H9 (cell line): Measurements from ENCODE around the gene GPR107. TPM values are rescaled to one million over a fixed set of nuclear protein-coding genes. Genes with fewer than 3 reads are reported as not detected.

Experiments
- DNase-seq: peaks from one replicate; pipeline ENCODE4 v3.0.0-alpha.2; 2017
- H2AFZ ChIP-seq: one replicate; pipeline ENCODE4 v1.6.1; 2013; ENCODE audit warnings: mild to moderate bottlenecking, low read length, control low read depth, moderate library complexity
- H2AK5ac ChIP-seq: 2 replicates; pipeline ENCODE4 v1.6.1; 2013; ENCODE audit warnings: low read length, control low read depth, mixed read lengths; ENCODE audit not compliant: insufficient read length
- H2BK120ac ChIP-seq: one replicate; pipeline ENCODE4 v1.6.1; 2013; ENCODE audit warnings: low read depth, mild to moderate bottlenecking, low read length, control low read depth, inconsistent platforms; ENCODE audit not compliant: poor library complexity, severe bottlenecking
- H2BK12ac ChIP-seq: 2 replicates; pipeline ENCODE4 v1.6.1; 2013; ENCODE audit warnings: low read length, control low read depth, mixed read lengths, low read depth; ENCODE audit not compliant: insufficient read length
- H2BK15ac ChIP-seq: 2 replicates; pipeline ENCODE4 v1.6.1; 2013; ENCODE audit warnings: low read depth, low read length, control low read depth
- H2BK20ac ChIP-seq: one replicate; pipeline ENCODE4 v1.6.1; 2013; ENCODE audit warnings: low read depth, mild to moderate bottlenecking, low read length, control low read depth, inconsistent platforms; ENCODE audit not compliant: poor library complexity, severe bottlenecking
- H2BK5ac ChIP-seq: 2 replicates; pipeline ENCODE4 v1.6.1; 2013; ENCODE audit warnings: low read length, control low read depth, mixed read lengths; ENCODE audit not compliant: insufficient read length
- H3K14ac ChIP-seq: 2 replicates; pipeline ENCODE4 v1.6.1; 2013; ENCODE audit warnings: low read length, control low read depth; ENCODE audit not compliant: insufficient read depth
- H3K18ac ChIP-seq: 2 replicates; pipeline ENCODE4 v1.6.1; 2013; ENCODE audit warnings: low read depth, mild to moderate bottlenecking, mixed read lengths, low read length, control low read depth; ENCODE audit not compliant: insufficient read length
- H3K23ac ChIP-seq: 2 replicates; pipeline ENCODE4 v1.6.1; 2013; ENCODE audit warnings: low read length, control low read depth, mixed read lengths, low read depth; ENCODE audit not compliant: insufficient read length
- H3K23me2 ChIP-seq: 2 replicates; pipeline ENCODE4 v1.6.1; 2013; ENCODE audit warnings: low read depth, mild to moderate bottlenecking, mixed read lengths, low read length, control low read depth; ENCODE audit not compliant: insufficient read length, poor library complexity, severe bottlenecking
- H3K27ac ChIP-seq: 2 replicates; pipeline ENCODE4 v1.5.1; 2013; ENCODE audit warnings: low read length, control low read depth, mixed read lengths, low read depth; ENCODE audit not compliant: insufficient read length
- H3K27me3 ChIP-seq: 2 replicates; pipeline ENCODE4 v1.6.1; 2013; ENCODE audit warnings: low read length, control low read depth, inconsistent platforms; ENCODE audit not compliant: insufficient read depth
- H3K4ac ChIP-seq: 2 replicates; pipeline ENCODE4 v1.6.1; 2013; ENCODE audit warnings: low read depth, mild to moderate bottlenecking, control low read depth, inconsistent platforms, low read length, moderate library complexity
- H3K4me1 ChIP-seq: 2 replicates; pipeline ENCODE4 v1.6.1; 2013; ENCODE audit warnings: low read length, control low read depth, inconsistent platforms; ENCODE audit not compliant: insufficient read depth
- H3K4me2 ChIP-seq: 2 replicates; pipeline ENCODE4 v1.6.1; 2013; ENCODE audit warnings: low read length, control low read depth, mixed read lengths; ENCODE audit not compliant: insufficient read length, insufficient read depth
- H3K56ac ChIP-seq: 2 replicates; pipeline ENCODE4 v1.6.1; 2013; ENCODE audit warnings: low read depth, mild to moderate bottlenecking, mixed read lengths, low read length, control low read depth; ENCODE audit not compliant: insufficient read length
- H3K79me1 ChIP-seq: 2 replicates; pipeline ENCODE4 v1.6.1; 2013; ENCODE audit warnings: low read depth, mild to moderate bottlenecking, moderate library complexity, low read length, control low read depth, inconsistent platforms; ENCODE audit not compliant: insufficient read depth, poor library complexity, severe bottlenecking
- H3K79me2 ChIP-seq: 2 replicates; pipeline ENCODE4 v1.6.1; 2013; ENCODE audit warnings: low read length, control low read depth, inconsistent platforms; ENCODE audit not compliant: insufficient read depth
- H3K9ac ChIP-seq: 2 replicates; pipeline ENCODE4 v1.6.1; 2013; ENCODE audit warnings: low read length, control low read depth, mixed read lengths; ENCODE audit not compliant: insufficient read length; ENCODE audit errors: extremely low read depth
- H3K9me3 ChIP-seq: one replicate; pipeline ENCODE4 v1.6.1; 2013; ENCODE audit warnings: low read depth, low read length, inconsistent platforms; ENCODE audit not compliant: control insufficient read depth
- H3T11ph ChIP-seq: one replicate; pipeline ENCODE4 v1.6.1; 2013; ENCODE audit warnings: mild to moderate bottlenecking, low read length, control low read depth, inconsistent platforms
- H4K20me1 ChIP-seq: one replicate; pipeline ENCODE4 v1.6.1; 2013; ENCODE audit not compliant: control insufficient read depth, insufficient read length, insufficient read depth
- H4K5ac ChIP-seq: 2 replicates; pipeline ENCODE4 v1.6.1; 2013; ENCODE audit warnings: low read depth, mild to moderate bottlenecking, mixed read lengths, low read length, control low read depth; ENCODE audit not compliant: insufficient read length
- H4K8ac ChIP-seq: replicated peaks from 2 replicates; pipeline ENCODE4 v1.6.1; 2013; ENCODE audit warnings: low read length, control low read depth, mixed read lengths, low read depth; ENCODE audit not compliant: insufficient read length
- H4K91ac ChIP-seq: 2 replicates; pipeline ENCODE4 v1.6.1; 2013; ENCODE audit warnings: low read depth, mild to moderate bottlenecking, moderate library complexity, mixed read lengths, low read length, control low read depth; ENCODE audit not compliant: insufficient read length
- H3K27ac Mint-ChIP-seq, 3 experiments: 2 replicates in 2 of 3; 3 replicates in 1 of 3; pipeline ENCODE4 v1.8.0; 2020 to 2021; ENCODE audit warnings: mixed read lengths in 3 of 3, mild to moderate bottlenecking in 1 of 3, moderate library complexity in 1 of 3
- H3K27me3 Mint-ChIP-seq: 2 replicates; pipeline ENCODE4 v1.8.0; 2021; ENCODE audit warnings: low read depth, mild to moderate bottlenecking, moderate library complexity, mixed read lengths
- H3K36me3 Mint-ChIP-seq, 3 experiments: 2 replicates in 2 of 3; 3 replicates in 1 of 3; pipeline ENCODE4 v1.8.0; 2020 to 2021; ENCODE audit warnings: low read depth in 3 of 3, mixed read lengths in 3 of 3; ENCODE audit not compliant: insufficient read depth in 1 of 3
- H3K4me1 Mint-ChIP-seq, 2 experiments: 2 replicates each; pipeline ENCODE4 v1.8.0; 2020; ENCODE audit warnings: mixed read lengths in 2 of 2
- H3K4me3 Mint-ChIP-seq, 2 experiments: 2 replicates in 1 of 2; 3 replicates in 1 of 2; pipeline ENCODE4 v1.8.0; 2020 to 2021; ENCODE audit warnings: mild to moderate bottlenecking in 2 of 2, mixed read lengths in 2 of 2, moderate library complexity in 1 of 2
- H3K9me3 Mint-ChIP-seq, 2 experiments: 2 replicates in 1 of 2; 3 replicates in 1 of 2; pipeline ENCODE4 v1.8.0; 2020; ENCODE audit warnings: mild to moderate bottlenecking in 2 of 2, mixed read lengths in 2 of 2, moderate library complexity in 1 of 2
- CTCF ChIP-seq: fragments of 200-600 bp; sonication (generic); conservative IDR thresholded peaks from 3 replicates; pipeline ENCODE4 v1.8.0; 2021; ENCODE audit warnings: antibody characterized with exemption, mild to moderate bottlenecking
- WGBS: extraction: QIAGEN DNeasy Blood & Tissue Kit; methylation state at CpG from one replicate; pipeline ENCODE4 v1.1.7; 2013; ENCODE audit warnings: missing lambda C conversion rate, low lambda C conversion rate, mixed read lengths; ENCODE audit not compliant: insufficient read length; ENCODE audit errors: extremely low coverage; 5-methylcytosine and 5-hydroxymethylcytosine counted together
- total RNA-seq: library from RNA; stranded (reverse); gene quantifications from 2 replicates; pipeline ENCODE4 v1.2.1, GENCODE V29; 2021

Gene GPR107
- total RNA-seq, 1 experiment from 2014 or later, result 38.0 TPM

GRCh38 chr9:130174920-130175321 lies 121.2 kb downstream of the GPR107 start:
- H3K4me1 Mint-ChIP-seq, result peaks cover 10 to 40% of the 10 kb centered on the region in 2 experiments
- Histone ChIP-seq H3K18ac (no peak overlapping the region), H3K27me3 (no peaks in the 10 kb centered on the region), H2BK15ac (no peak overlapping the region), H2AK5ac (no peak overlapping the region), H3K4me2 (no peak overlapping the region), H4K8ac (no peak overlapping the region), H4K91ac (no peak overlapping the region), H3K4me1 (no peaks in the 10 kb centered on the region), H2BK120ac (no peak overlapping the region), H3K9me3 (no peaks in the 10 kb centered on the region), H2BK12ac (no peak overlapping the region), H2BK20ac (no peak overlapping the region), H4K5ac (no peak overlapping the region), H3T11ph (no peak overlapping the region), H3K23ac (no peak overlapping the region), H3K27ac (no peak overlapping the region), H3K79me2 (peaks cover 2% of the 10 kb centered on the region; the same call in 1 of the 2 replicates), H3K9ac (no peak overlapping the region), H4K20me1 (no peaks in the 10 kb centered on the region), H3K79me1 (no peaks in the 10 kb centered on the region), H3K4ac (no peak overlapping the region), H2AFZ (no peak overlapping the region), H3K23me2 (peaks cover 12% of the 10 kb centered on the region), H3K14ac (0 out of 2 replicates have a peak overlapping the region, but pooled peaks have one; percentile 29), H2BK5ac (no peak overlapping the region), H3K56ac (no peak overlapping the region)
- H3K27ac Mint-ChIP-seq, result peak overlapping the region in 1 of 3 experiments; percentile 72; a peak in 1 of 7 replicates
- no peaks in the 10 kb centered on the region; a peak in 1 of 7 replicates for H3K36me3 Mint-ChIP-seq
- no peaks in the 10 kb centered on the region; a peak in 1 of 5 replicates for H3K9me3 Mint-ChIP-seq
- DNase-seq, result no peak
- TF ChIP-seq CTCF, result no peak
- H3K4me3 Mint-ChIP-seq, result peak overlapping the region in 1 of 2 experiments; percentile 36; a peak in 2 of 5 replicates
- no CpG with 5 or more reads among the region's 8 CpGs for whole genome bisulfite sequencing
- peaks cover 12% of the 10 kb centered on the region for H3K27me3 Mint-ChIP-seq
